Measurements from ENCODE around the gene LHX5. TPM values are rescaled to one million over a fixed set of nuclear protein-coding genes. Genes with fewer than 3 reads are reported as not detected.

LHX5 gene
- total RNA-seq, 3 donors from 2014 or later (not counting 1 experiment from before 2014, with no cell fraction given) = not detected

DNA sequence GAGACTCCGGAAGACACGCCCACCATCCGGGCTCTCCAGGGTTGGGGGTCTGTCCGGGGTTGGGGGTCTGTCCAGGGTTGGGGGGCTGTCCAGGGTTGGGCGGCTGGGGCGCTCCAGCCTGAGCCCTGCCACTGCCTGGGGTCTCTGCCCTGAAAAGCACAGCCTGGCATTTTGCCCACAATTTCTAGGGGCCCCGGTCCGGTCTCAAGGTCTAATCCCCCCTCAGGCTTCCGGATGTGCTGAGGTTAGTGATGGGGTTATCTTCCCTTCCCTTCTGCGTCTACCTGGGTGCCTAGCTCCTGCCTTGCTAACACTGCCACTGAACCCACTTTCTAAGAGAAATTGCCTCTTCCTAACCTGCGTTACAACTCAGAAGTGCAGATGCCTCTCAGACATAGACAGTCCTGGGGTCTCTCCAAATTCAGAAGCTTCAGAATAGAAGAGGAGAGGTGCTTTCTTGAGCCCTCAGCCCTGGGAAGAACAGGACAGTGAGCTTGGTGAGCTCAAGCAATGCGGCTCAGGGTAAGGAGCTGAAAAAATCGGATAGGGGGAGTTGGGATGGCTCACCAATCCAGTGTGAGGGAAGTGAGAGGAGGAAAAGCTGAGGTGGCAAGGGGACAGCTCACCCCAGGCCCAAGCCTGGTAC, 5.7 kb downstream of the LHX5 start:
- H3K4me3 Mint-ChIP-seq = peak overlapping the region; percentile 9
- WGBS (ENCODE audit: insufficient coverage) = 3% methylated on average over 13 of the region's 13 CpGs
- intact Hi-C loops (cut with micrococcal nuclease) = no loop called here
- H3K27me3 Mint-ChIP-seq (ENCODE audit: low read depth in 2 of 2) = peaks cover 64 to 66% of the 10 kb centered on the region in 2 donors
- H3K4me1 Mint-ChIP-seq = peaks cover 11 to 19% of the 10 kb centered on the region in 2 donors
- no peak overlapping the region for H3K27ac Mint-ChIP-seq
- ATAC-seq = no peak
- no peak for DNase-seq
- H3K27me3 ChIP-seq (ENCODE audit: control insufficient read depth, insufficient read depth, low read length) = peaks cover 66% of the 10 kb centered on the region
- H3K4me3 ChIP-seq (ENCODE audit: low read length) = no peak overlapping the region
- no peaks in the 10 kb centered on the region for H3K36me3 ChIP-seq (ENCODE audit: control insufficient read depth, insufficient read depth, low read length)
- H3K9me3 ChIP-seq (ENCODE audit: control insufficient read depth, insufficient read depth, low read length) = no peaks in the 10 kb centered on the region
- H3K36me3 Mint-ChIP-seq = no peaks in the 10 kb centered on the region
- no peak overlapping the region for H3K27ac ChIP-seq (ENCODE audit: low read length)
- H3K4me1 ChIP-seq (ENCODE audit: control insufficient read depth, insufficient read depth, low read length) = peaks cover 32% of the 10 kb centered on the region
- TF ChIP-seq CTCF (IDR thresholded peaks at IDR 0.05) = no peak
- H3K9me3 Mint-ChIP-seq = no peaks in the 10 kb centered on the region

DNA sequence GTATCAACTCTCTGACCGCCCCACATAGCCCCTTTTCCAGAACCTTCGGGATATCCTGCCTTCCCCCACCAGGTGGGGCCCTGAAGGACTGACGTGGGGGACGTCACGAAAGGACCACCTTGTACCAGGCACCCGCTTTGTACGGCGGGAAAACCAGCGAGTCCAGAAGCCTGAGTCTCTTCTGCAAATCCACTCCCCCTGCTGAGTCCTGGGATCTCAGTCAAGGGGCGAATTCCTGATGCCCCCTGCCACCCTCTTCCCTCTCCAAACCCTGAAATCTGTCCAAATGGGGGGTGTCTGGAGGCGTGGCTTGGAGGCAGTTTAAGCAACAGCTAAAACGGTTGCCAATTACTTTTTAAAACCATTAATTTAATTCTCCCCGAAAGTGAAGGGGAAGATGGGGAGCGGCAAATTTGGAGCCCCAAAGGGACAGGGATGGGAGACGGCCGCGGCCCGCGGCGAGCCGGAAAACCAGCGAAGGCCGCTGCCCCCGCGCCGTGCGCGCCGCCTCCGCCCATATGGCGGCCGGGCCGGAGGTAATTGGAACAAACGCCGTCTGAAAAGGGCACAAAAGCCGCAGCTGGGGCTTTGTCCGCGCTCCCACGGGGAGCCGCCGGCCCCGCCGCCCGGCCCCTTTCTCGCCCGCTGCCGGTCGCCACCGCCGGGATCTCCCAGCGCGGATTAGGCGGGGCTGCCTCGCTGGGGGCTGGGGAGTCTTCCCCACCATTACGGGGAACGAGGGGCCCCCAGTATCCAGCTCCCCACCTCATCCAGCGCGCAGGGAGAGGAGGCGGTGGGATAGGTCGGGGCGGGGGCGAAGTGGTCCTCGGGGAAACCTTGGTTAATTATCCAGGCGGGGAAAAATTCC, 6.6 kb downstream of the LHX5 start:
- H3K36me3 ChIP-seq (ENCODE audit: control insufficient read depth, insufficient read depth, low read length) = no peaks in the 10 kb centered on the region
- H3K9me3 ChIP-seq (ENCODE audit: control insufficient read depth, insufficient read depth, low read length) = no peaks in the 10 kb centered on the region
- DNase-seq = no peak
- intact Hi-C loops (cut with micrococcal nuclease) = no loop called here
- H3K4me3 Mint-ChIP-seq = no peak overlapping the region
- H3K4me1 Mint-ChIP-seq = peaks cover 11 to 19% of the 10 kb centered on the region in 2 donors
- no peak overlapping the region for H3K4me3 ChIP-seq (ENCODE audit: low read length)
- ATAC-seq = no peak
- no peak overlapping the region for H3K27ac Mint-ChIP-seq
- WGBS (ENCODE audit: insufficient coverage) = 3% methylated on average over 59 of the region's 64 CpGs
- no peaks in the 10 kb centered on the region for H3K36me3 Mint-ChIP-seq
- no peak for TF ChIP-seq CTCF (IDR thresholded peaks at IDR 0.05)
- H3K27me3 Mint-ChIP-seq (ENCODE audit: low read depth in 2 of 2) = peaks cover 65 to 66% of the 10 kb centered on the region in 2 donors
- no peaks in the 10 kb centered on the region for H3K9me3 Mint-ChIP-seq
- H3K27me3 ChIP-seq (ENCODE audit: control insufficient read depth, insufficient read depth, low read length) = peaks cover 63% of the 10 kb centered on the region
- H3K4me1 ChIP-seq (ENCODE audit: control insufficient read depth, insufficient read depth, low read length) = peaks cover 32% of the 10 kb centered on the region
- H3K27ac ChIP-seq (ENCODE audit: low read length) = no peak overlapping the region

DNA sequence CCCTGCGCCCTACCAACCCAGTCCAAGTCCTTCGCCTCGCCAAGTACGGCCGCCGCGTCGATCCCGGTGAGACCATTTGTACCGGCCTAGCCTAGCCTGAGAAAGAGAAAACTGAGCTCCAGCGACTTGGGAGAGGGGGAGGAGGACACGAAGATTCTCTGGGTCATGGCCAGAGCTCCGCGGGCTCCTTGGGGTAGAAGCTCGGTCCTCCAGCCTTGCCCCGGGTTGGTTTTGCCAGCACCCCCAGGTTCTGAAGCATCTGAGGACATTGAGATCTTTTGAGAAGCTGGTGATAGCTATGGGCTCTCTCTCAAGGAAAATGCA, 7.3 kb downstream of the LHX5 start:
- DNase-seq = no peak
- Mint-ChIP-seq H3K27me3 (ENCODE audit: low read depth in 2 of 2) (peaks cover 61 to 65% of the 10 kb centered on the region in 2 donors), H3K9me3 (no peaks in the 10 kb centered on the region), H3K4me1 (peaks cover 11 to 19% of the 10 kb centered on the region in 2 donors), H3K36me3 (no peaks in the 10 kb centered on the region), H3K27ac (no peak overlapping the region), H3K4me3 (no peak overlapping the region)
- peaks cover 32% of the 10 kb centered on the region for H3K4me1 ChIP-seq (ENCODE audit: control insufficient read depth, insufficient read depth, low read length)
- ATAC-seq = no peak
- H3K27me3 ChIP-seq (ENCODE audit: control insufficient read depth, insufficient read depth, low read length) = peaks cover 58% of the 10 kb centered on the region
- H3K27ac ChIP-seq (ENCODE audit: low read length) = no peak overlapping the region
- H3K4me3 ChIP-seq (ENCODE audit: low read length) = no peak overlapping the region
- intact Hi-C loops (cut with micrococcal nuclease) = no loop called here
- no peak for TF ChIP-seq CTCF (IDR thresholded peaks at IDR 0.05)
- no peaks in the 10 kb centered on the region for H3K9me3 ChIP-seq (ENCODE audit: control insufficient read depth, insufficient read depth, low read length)
- WGBS (ENCODE audit: insufficient coverage) = 7% methylated on average over 16 of the region's 16 CpGs
- H3K36me3 ChIP-seq (ENCODE audit: control insufficient read depth, insufficient read depth, low read length) = no peaks in the 10 kb centered on the region

Data from natural killer cell (primary cell).